Measurements from ENCODE around the gene KLHL2.
"Not testable (repeated sequence)": the region's sequence is repeated elsewhere in the genome, so short reads cannot be mapped to it uniquely, and the experiment has no call there.

GRCh38 chr4:165262306-165262705, 54.9 kb downstream of the KLHL2 start:
- not testable (repeated sequence) for TF ChIP-seq POLR2AphosphoS5, CTCF (IDR thresholded peaks at IDR 0.05)
